ENCODE data around the gene SBK1.

- no peak for TF ChIP-seq CTCF (IDR thresholded peaks at IDR 0.05)
- TF ChIP-seq EP300 (IDR thresholded peaks at IDR 0.05; ENCODE audit: low read depth), result no peak
- TF ChIP-seq POLR2A (IDR thresholded peaks at IDR 0.05), result no peak
These were observed 5.0 kb downstream of the SBK1 start for GRCh38 chr16:28297308-28297707.

Measured in transverse colon (tissue), 3 donors.